K562 (cell line): Measurements from ENCODE around the gene ZBTB39. TPM values are rescaled to one million over a fixed set of nuclear protein-coding genes. Genes with fewer than 3 reads are reported as not detected.

ENCODE experiments used
- CREB3L1 ChIP-seq: fragments of 450-650 bp; IDR thresholded peaks from 2 replicates; pipeline ENCODE4 v1.6.1; 2014; ENCODE audit warnings: low read depth, mild to moderate bottlenecking, moderate library complexity, borderline replicate concordance
- ELK3 ChIP-seq: fragments of 450-650 bp; formaldehyde crosslinking; IDR thresholded peaks from 2 replicates; pipeline ENCODE4 v1.4.0; 2020; ENCODE audit warnings: mild to moderate bottlenecking
- ETV6 ChIP-seq, 3 experiments: fragments of 150-350 bp in 1 of 3; sonication (generic) in 1 of 3; formaldehyde crosslinking in 1 of 3; IDR thresholded peaks; 2 replicates each; pipeline versions ENCODE4 v1.6.1 to v1.8.0; 2014 to 2022; ENCODE audit warnings: borderline replicate concordance in 2 of 3, low read depth in 2 of 3, antibody characterized with exemption in 1 of 3, low read length in 1 of 3, mild to moderate bottlenecking in 1 of 3, missing genetic modification reagents in 1 of 3
- FOS ChIP-seq: IDR thresholded peaks from 3 replicates; pipeline ENCODE4 v1.6.1; 2011; ENCODE audit not compliant: insufficient read length; ENCODE audit errors: extremely low read depth
- GTF2E2 ChIP-seq: fragments of 200-800 bp; sonication (Bioruptor generic); IDR thresholded peaks from 2 replicates; pipeline ENCODE4 v1.6.1; 2016; ENCODE audit warnings: missing genetic modification characterization, missing compliant biosample characterization
- GTF3C2 ChIP-seq: IDR thresholded peaks from 3 replicates; pipeline ENCODE4 v1.6.1; 2011; ENCODE audit warnings: borderline replicate concordance, mild to moderate bottlenecking, moderate library complexity; ENCODE audit not compliant: insufficient read length; ENCODE audit errors: extremely low read depth
- L3MBTL2 ChIP-seq: fragments of 450-650 bp; IDR thresholded peaks from 2 replicates; pipeline ENCODE4 v1.6.1; 2016; ENCODE audit warnings: mild to moderate bottlenecking, moderate library complexity
- MITF ChIP-seq: IDR thresholded peaks from 2 replicates; pipeline ENCODE4 v1.6.1; 2014; ENCODE audit warnings: antibody characterized with exemption
- MTA2 ChIP-seq: fragments of 450-650 bp; IDR thresholded peaks from 2 replicates; pipeline ENCODE4 v1.6.1; 2016; ENCODE audit warnings: low read depth
- PHF8 ChIP-seq: fragments of 200-600 bp; sonication (generic); IDR thresholded peaks from 2 replicates; pipeline ENCODE4 v1.6.1; 2012; ENCODE audit warnings: mixed run types, mild to moderate bottlenecking, inconsistent platforms, low read length, moderate library complexity, borderline replicate concordance
- POLR2AphosphoS5 ChIP-seq: IDR thresholded peaks from 2 replicates; pipeline ENCODE4 v1.6.1; 2011; ENCODE audit warnings: mild to moderate bottlenecking, low read depth, low read length, moderate library complexity; ENCODE audit not compliant: control insufficient read depth, insufficient read depth
- RBFOX2 ChIP-seq: fragments of 200-400 bp; formaldehyde crosslinking; IDR thresholded peaks from 2 replicates; pipeline ENCODE4 v1.6.1; 2017; ENCODE audit warnings: low read depth, mild to moderate bottlenecking, low read length, moderate library complexity
- ZNF212 ChIP-seq: fragments of 450-650 bp; formaldehyde crosslinking; IDR thresholded peaks from 2 replicates; pipeline ENCODE4 v1.4.0; 2020; ENCODE audit warnings: mild to moderate bottlenecking
- ZNF551 ChIP-seq: fragments of 250-450 bp; sonication (Bioruptor Pico); IDR thresholded peaks from 2 replicates; pipeline ENCODE4 v1.5.0; 2021; ENCODE audit warnings: mild to moderate bottlenecking, moderate library complexity
- ZNF695 ChIP-seq: fragments of 450-650 bp; formaldehyde crosslinking; IDR thresholded peaks from 2 replicates; pipeline ENCODE4 v1.4.0; 2020; ENCODE audit warnings: mild to moderate bottlenecking, moderate library complexity
- polyA plus RNA-seq, 8 experiments: library from polyadenylated mRNA; depleted of rRNA in 4 of 8; stranded (reverse) in 5 of 8; unstranded in 3 of 8; fragments of >200 nt; fragmentation: Nextera tagmentation in 2 of 8; fragmentation: Illumina TruSeq in 1 of 8; extraction: Ambion mirVana in 2 of 8; extraction: Trizol in 1 of 8; gene quantifications; 2 replicates each; pipeline versions ENCODE4 v1.2.1 to v1.2.3, GENCODE V29; 2011 to 2014; ENCODE audit warnings: inconsistent platforms in 1 of 8, missing spikeins in 1 of 8
- total RNA-seq, 7 experiments: library from RNA; depleted of rRNA in 6 of 7; stranded (reverse); fragments of >200 nt in 6 of 7; fragmentation: Illumina TruSeq in 2 of 7; extraction: Trizol in 2 of 7; gene quantifications; 2 replicates each; pipeline versions ENCODE4 v1.2.1 to v1.2.3, GENCODE V29; 2011 to 2021; ENCODE audit warnings: low replicate concordance in 1 of 7

The ZBTB39 gene
- total and polyA plus RNA-seq, 9 of the 15 experiments (the other 6 are each of a cell fraction or from before 2014, with no cell fraction given) = 3.3 to 13.3 (median 8.6) TPM

GRCh38 chr12:56988207-56988739, 18.1 kb downstream of the ZBTB39 start (continued):
- TF ChIP-seq CREB3L1 = peak; percentile 37; the same call in 1 of the 2 replicates
- TF ChIP-seq PHF8 = no peak
- TF ChIP-seq FOS = no peak
- TF ChIP-seq MITF = peak; percentile 64; the same call in 1 of the 2 replicates
- TF ChIP-seq POLR2AphosphoS5 = peak; percentile 97
- TF ChIP-seq RBFOX2 = no peak
- no peak for TF ChIP-seq GTF3C2
- TF ChIP-seq GTF2E2 = peak; percentile 61; the same call in 1 of the 2 replicates
- TF ChIP-seq ZNF212 = no peak
- no peak for TF ChIP-seq ZNF695 (CRISPR knock-in tag)
- TF ChIP-seq ELK3 (CRISPR knock-in tag) = no peak
- TF ChIP-seq ETV6 (IDR thresholded peaks at IDR 0.05; ENCODE audit: borderline replicate concordance in 1 of 2, low read depth in 2 of 2, low read length in 1 of 2) = peak; percentile 98 to 99
- no peak for TF ChIP-seq ETV6 (CRISPR knock-in tag; IDR thresholded peaks at IDR 0.05; ENCODE audit: borderline replicate concordance)
- TF ChIP-seq L3MBTL2 = 0 out of 2 replicates have a peak, but pooled peaks have one; percentile 12
- TF ChIP-seq MTA2 = peak; percentile 98
- TF ChIP-seq ZNF551 (CRISPR knock-in tag) = no peak
